ENCODE data around the gene ZNF175.

GRCh38 chr19:51593969-51594773 lies 23.1 kb downstream of the ZNF175 start:
- TF ChIP-seq EZH2 (IDR thresholded peaks at IDR 0.05; ENCODE audit: low read length) (no peak), CTCF (optimal IDR thresholded peaks at IDR 0.05 in 1 of 3, IDR thresholded peaks at IDR 0.05 in 1 of 3, conservative IDR thresholded peaks at IDR 0.05 in 1 of 3; ENCODE audit: extremely low read depth in 1 of 3, insufficient read depth in 2 of 3, low read length in 3 of 3) (no peak)
